ENCODE measurements around the gene PLEKHG4B. TPM values are rescaled to one million over a fixed set of nuclear protein-coding genes. Genes with fewer than 3 reads are reported as not detected.

The PLEKHG4B gene
- total and polyA plus RNA-seq, 8 donors, result 0.21 to 0.75 (median 0.38) TPM

- Histone ChIP-seq H3K27me3 (no peaks in the 10 kb centered on the region), H3K36me3 (no peaks in the 10 kb centered on the region), H3K4me3 (no peak overlapping the region), H3K27ac (no peak overlapping the region), H3K9me3 (no peaks in the 10 kb centered on the region), H3K4me1 (peaks cover 0 to 5% (median 4%) of the 10 kb centered on the region in 3 donors)
- TF ChIP-seq CTCF (IDR thresholded peaks at IDR 0.05), result no peak
- 66 to 84% methylated on average over 28 of the region's 28 CpGs for WGBS, 2 donors
- DNase-seq, result peak in 2 of 6 donors; percentile 7 to 50
- no peak for ATAC-seq
- intact Hi-C loops (cut with DNase I), result no loop called here
- no peak for FAIRE-seq
Measured at GRCh38 chr5:186091-187041, 94.4 kb downstream of the PLEKHG4B start.

DNA sequence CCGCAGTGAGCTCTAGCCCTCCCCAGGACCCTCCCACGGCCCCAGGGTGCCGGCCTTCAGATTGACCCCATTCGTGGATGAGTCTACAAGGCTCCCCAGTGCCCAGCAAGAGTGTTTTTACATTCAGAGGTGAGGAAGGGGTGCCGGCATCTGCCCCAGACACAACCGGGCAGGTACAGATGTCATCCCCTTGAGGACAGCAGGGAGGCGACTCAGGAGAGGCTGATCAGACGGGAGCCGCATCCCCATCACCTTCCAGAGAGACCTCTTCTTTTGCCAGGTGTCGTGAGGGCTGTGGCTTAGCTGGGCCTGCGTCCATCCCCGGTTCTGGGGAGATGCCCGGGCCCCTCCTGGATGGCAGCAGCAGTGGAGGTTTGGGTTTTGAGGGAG is 95.1 kb downstream of the PLEKHG4B start:
- no peak for TF ChIP-seq CTCF (IDR thresholded peaks at IDR 0.05)
- no peaks in the 10 kb centered on the region for H3K9me3 ChIP-seq
- FAIRE-seq, result no peak
- no peak overlapping the region for H3K27ac ChIP-seq
- 66 to 77% methylated on average over 13 of the region's 13 CpGs for WGBS, 2 donors
- H3K27me3 ChIP-seq, result no peaks in the 10 kb centered on the region
- no peak for DNase-seq
- no peaks in the 10 kb centered on the region for H3K36me3 ChIP-seq
- no peak overlapping the region for H3K4me3 ChIP-seq
- no peak for ATAC-seq
- peaks cover 0 to 5% (median 4%) of the 10 kb centered on the region in 3 donors for H3K4me1 ChIP-seq
- intact Hi-C loops (cut with DNase I), result no loop called here

- peak in 1 of 6 donors; percentile 51 for DNase-seq
- peaks cover 0 to 5% (median 4%) of the 10 kb centered on the region in 3 donors for H3K4me1 ChIP-seq
- no peaks in the 10 kb centered on the region for H3K36me3 ChIP-seq
- TF ChIP-seq CTCF (IDR thresholded peaks at IDR 0.05), result no peak
- WGBS, 2 donors, result 37 to 46% methylated on average over 18 to 21 of the region's 21 CpGs
- H3K27me3 ChIP-seq, result no peaks in the 10 kb centered on the region
- intact Hi-C loops (cut with DNase I), result no loop called here
- no peak for FAIRE-seq
- H3K9me3 ChIP-seq, result no peaks in the 10 kb centered on the region
- ATAC-seq, result no peak
- peak overlapping the region in 2 of 4 donors; percentile 16 to 19 for H3K4me3 ChIP-seq
- no peak overlapping the region for H3K27ac ChIP-seq
Measured at GRCh38 chr5:187617-188451, 95.9 kb downstream of the PLEKHG4B start.

DNA sequence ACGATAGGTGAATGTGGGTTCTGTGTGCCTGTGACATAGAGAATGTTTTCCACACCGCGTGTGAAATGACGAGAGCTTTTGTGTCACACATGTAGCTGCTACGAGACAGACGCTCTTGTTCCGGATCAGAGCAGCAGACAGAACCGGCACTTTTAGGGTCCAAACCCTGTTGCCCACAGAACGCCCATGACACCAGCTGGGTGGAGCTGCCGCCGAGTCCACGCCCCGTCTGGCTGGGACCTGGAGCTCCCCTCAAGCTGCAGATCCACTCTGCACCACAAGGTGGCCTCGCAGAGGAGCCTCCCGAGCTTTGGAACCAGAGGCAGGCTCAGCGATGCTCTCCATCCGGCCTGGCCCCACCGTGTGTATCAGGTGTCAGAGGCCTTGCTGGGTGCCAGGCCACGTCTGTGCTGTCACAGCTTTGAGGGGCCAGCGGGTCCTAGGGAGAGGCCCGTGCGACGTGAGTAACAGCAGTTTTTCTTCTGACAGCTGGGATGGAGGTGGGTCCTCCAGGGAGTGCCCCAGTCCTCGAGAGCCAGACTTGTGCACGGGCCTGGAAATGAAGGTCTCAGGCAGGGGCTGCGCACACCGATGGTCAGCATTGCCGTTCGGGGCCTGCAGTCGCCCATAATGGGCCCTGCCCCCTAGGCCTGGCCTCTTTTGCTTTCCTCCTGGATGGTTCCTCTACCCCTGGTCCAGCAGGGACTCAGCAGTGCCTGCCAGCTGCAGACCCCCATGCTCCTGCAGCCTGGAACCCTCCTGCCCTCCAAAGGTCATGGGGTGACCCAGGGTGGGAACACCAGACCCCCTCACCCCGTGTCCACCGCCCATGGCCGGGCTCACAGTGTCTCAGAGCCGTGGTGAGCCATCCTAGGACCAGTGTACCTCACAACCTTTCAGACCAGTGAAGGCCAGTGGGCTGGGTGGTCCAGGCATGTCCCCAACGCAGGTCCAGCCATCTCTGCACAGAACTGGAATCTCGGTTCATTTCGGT is 96.8 kb downstream of the PLEKHG4B start:
- Histone ChIP-seq H3K4me1 (peaks cover 0 to 5% (median 4%) of the 10 kb centered on the region in 3 donors), H3K27me3 (no peaks in the 10 kb centered on the region), H3K9me3 (no peaks in the 10 kb centered on the region), H3K36me3 (no peaks in the 10 kb centered on the region), H3K4me3 (peak overlapping the region in 2 of 4 donors; percentile 16 to 19), H3K27ac (no peak overlapping the region)
- peak; percentile 91 to 96 (median 93) for TF ChIP-seq CTCF (IDR thresholded peaks at IDR 0.05)
- WGBS, 2 donors, result 30 to 35% methylated on average over 35 to 37 of the region's 37 CpGs
- ATAC-seq (peak; percentile 79 to 96 (median 91)), FAIRE-seq (no peak), DNase-seq (peak; percentile 74 to 94 (median 90))
- intact Hi-C loops (cut with DNase I), result no loop called here
